ENCODE data around the gene RTL1. TPM values are rescaled to one million over a fixed set of nuclear protein-coding genes. Genes with fewer than 3 reads are reported as not detected.

RTL1 gene
- total RNA-seq (2013; cell fraction: nucleolus; rRNA removed) = not detected in 2 replicates
- not detected in 2 replicates for total RNA-seq (2014; rRNA removed)
- total RNA-seq (2014; rRNA removed; fragmentation: Illumina TruSeq; extraction: Trizol) = not detected in 2 replicates
- total RNA-seq (2021) = not detected in 2 replicates
- not detected for polyA plus RNA-seq (2011; ENCODE audit: low read depth)
- polyA plus RNA-seq (2011; rRNA removed) = not detected in 2 replicates
- not detected in 2 replicates for polyA plus RNA-seq (2011; cell fraction: cytosol; rRNA removed)
- polyA plus RNA-seq (2011; cell fraction: nucleus; rRNA removed) = not detected in 2 replicates
- polyA plus RNA-seq (2012) = 0.01 and 0.03 TPM in 2 replicates
- not detected in 2 replicates for polyA plus RNA-seq (2014; fragmentation: Illumina TruSeq; extraction: Trizol)
- polyA plus RNA-seq (2014; fragmentation: Nextera tagmentation; extraction: Ambion mirVana) = not detected
- polyA plus RNA-seq (2014; rRNA removed) = not detected in 2 replicates
- not detected for polyA plus RNA-seq (2016; fragmentation: Nextera tagmentation; extraction: Ambion mirVana)
- polyA minus RNA-seq (2011; rRNA and poly(A)+ RNA removed) = not detected in 2 replicates
- not detected in 2 replicates for polyA minus RNA-seq (2011; cell fraction: cytosol; rRNA and poly(A)+ RNA removed)
- not detected in 2 replicates for polyA minus RNA-seq (2011; cell fraction: nucleus; rRNA and poly(A)+ RNA removed)
- Bru-seq, nascent RNA = not detected
- BruChase-seq, experiment 1, labeled RNA remaining after a 6-hour chase = not detected
- BruChase-seq, experiment 2, labeled RNA remaining after a 2-hour chase = not detected
- long read RNA-seq, experiment 1 = 0 reads
- long read RNA-seq, experiment 2 = 0 reads

DNA sequence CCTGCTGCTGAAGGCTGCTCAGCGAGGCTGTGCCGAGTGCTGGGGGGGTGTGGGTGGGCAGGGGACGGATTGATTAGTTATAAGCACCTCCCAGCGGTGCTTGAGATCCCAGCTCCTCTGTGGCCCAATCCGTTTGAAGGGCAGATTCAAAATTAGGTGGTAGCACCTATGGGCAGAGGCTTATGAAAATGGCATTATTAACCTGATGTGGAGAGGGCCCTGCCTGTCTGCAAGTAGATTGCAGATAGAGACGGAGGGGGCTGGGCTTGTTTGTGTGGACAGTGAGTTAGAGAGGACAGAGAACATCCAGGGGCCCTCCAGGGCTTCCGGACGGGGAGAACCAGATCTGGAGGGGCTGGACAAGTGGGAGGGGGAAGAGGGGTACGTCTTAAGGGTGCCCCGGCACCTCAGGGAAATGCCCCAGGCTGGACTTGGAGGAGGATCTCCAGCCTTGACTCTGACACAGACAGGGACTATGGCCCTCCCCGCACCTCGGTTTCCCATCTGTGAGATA is at the start of gene RTL1:
RTL1 (minus strand) TSS at position 51 of the 514 bp plus-strand sequence. CDS start 18,934 bp downstream, outside the sequence.
- Histone ChIP-seq H3K4me3 (no peak within 1 kb of the TSS), H4K20me1 (ENCODE audit: control insufficient read depth, insufficient read depth) (no peaks in the 10 kb centered on the region), H3K27ac (ENCODE audit: control insufficient read depth, insufficient read depth) (no peak within 1 kb of the TSS), H3K4me1 (ENCODE audit: control insufficient read depth, insufficient read depth, low read length) (no peaks in the 10 kb centered on the region), H3K4me2 (ENCODE audit: control insufficient read depth, insufficient read depth) (no peak within 1 kb of the TSS), H3K9me3 (replicated peaks; ENCODE audit: control insufficient read depth, insufficient read depth, low read length) (no peaks in the 10 kb centered on the region), H2AFZ (ENCODE audit: control insufficient read depth, low read depth, low read length) (no peak within 1 kb of the TSS), H3K9ac (ENCODE audit: control insufficient read depth, insufficient read depth, low read length) (no peak within 1 kb of the TSS), H3K36me3 (ENCODE audit: control insufficient read depth in 2 of 2, insufficient read depth in 2 of 2, low read length in 1 of 2) (no peaks in the 10 kb centered on the region), H3K27me3 (replicated peaks in 1 of 2; ENCODE audit: control insufficient read depth in 2 of 2, insufficient read depth in 2 of 2, low read length in 1 of 2) (no peaks in the 10 kb centered on the region; a peak in 2 of 4 replicates), H3K79me2 (ENCODE audit: control insufficient read depth, insufficient read depth, low read length) (no peaks in the 10 kb centered on the region)
- no TSS peak for BruUV-seq (replicated peaks)
- ATAC-seq = no peak
- no peak for FAIRE-seq
- WGBS (ENCODE audit: insufficient coverage, insufficient replicate concordance, low lambda C conversion rate, missing lambda C conversion rate) = 31% methylated on average over 12 of the region's 12 CpGs
- intact Hi-C loops (cut with micrococcal nuclease; ENCODE audit: unreplicated experiment) = no loop called here
- ChIA-PET RAD21 (ENCODE audit: unreplicated experiment) (no interaction called here), CTCF (no interaction called here), POLR2A (no interaction called here), SMC1A (ENCODE audit: uncharacterized antibody, unreplicated experiment) (no interaction called here)
- in situ Hi-C loops (cut with MboI) = no loop called here
- DNase-seq (ENCODE audit: low read depth, low spot score) = no peak
- no peak for TF ChIP-seq EZH2 (IDR thresholded peaks at IDR 0.05; ENCODE audit: borderline replicate concordance, control insufficient read depth, low read depth, low read length)
- no peak for TF ChIP-seq YY1 (IDR thresholded peaks at IDR 0.05; ENCODE audit: low read depth, low read length)
- TF ChIP-seq ZNF207 (IDR thresholded peaks at IDR 0.05; ENCODE audit: borderline replicate concordance) = no peak
- TF ChIP-seq SMAD1 (IDR thresholded peaks at IDR 0.05; ENCODE audit: low read depth, partially characterized antibody) = no peak
- TF ChIP-seq, protein P1, sequence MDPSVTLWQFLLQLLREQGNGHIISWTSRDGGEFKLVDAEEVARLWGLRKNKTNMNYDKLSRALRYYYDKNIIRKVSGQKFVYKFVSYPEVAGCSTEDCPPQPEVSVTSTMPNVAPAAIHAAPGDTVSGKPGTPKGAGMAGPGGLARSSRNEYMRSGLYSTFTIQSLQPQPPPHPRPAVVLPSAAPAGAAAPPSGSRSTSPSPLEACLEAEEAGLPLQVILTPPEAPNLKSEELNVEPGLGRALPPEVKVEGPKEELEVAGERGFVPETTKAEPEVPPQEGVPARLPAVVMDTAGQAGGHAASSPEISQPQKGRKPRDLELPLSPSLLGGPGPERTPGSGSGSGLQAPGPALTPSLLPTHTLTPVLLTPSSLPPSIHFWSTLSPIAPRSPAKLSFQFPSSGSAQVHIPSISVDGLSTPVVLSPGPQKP (IDR thresholded peaks at IDR 0.05; ENCODE audit: low read depth, low read length) = no peak
- no peak for TF ChIP-seq BACH1 (IDR thresholded peaks at IDR 0.05; ENCODE audit: borderline replicate concordance)
- TF ChIP-seq, protein P2, sequence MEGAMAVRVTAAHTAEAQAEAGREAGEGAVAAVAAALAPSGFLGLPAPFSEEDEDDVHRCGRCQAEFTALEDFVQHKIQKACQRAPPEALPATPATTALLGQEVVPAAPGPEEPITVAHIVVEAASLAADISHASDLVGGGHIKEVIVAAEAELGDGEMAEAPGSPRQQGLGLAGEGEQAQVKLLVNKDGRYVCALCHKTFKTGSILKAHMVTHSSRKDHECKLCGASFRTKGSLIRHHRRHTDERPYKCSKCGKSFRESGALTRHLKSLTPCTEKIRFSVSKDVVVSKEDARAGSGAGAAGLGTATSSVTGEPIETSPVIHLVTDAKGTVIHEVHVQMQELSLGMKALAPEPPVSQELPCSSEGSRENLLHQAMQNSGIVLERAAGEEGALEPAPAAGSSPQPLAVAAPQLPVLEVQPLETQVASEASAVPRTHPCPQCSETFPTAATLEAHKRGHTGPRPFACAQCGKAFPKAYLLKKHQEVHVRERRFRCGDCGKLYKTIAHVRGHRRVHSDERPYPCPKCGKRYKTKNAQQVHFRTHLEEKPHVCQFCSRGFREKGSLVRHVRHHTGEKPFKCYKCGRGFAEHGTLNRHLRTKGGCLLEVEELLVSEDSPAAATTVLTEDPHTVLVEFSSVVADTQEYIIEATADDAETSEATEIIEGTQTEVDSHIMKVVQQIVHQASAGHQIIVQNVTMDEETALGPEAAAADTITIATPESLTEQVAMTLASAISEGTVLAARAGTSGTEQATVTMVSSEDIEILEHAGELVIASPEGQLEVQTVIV (IDR thresholded peaks at IDR 0.05; ENCODE audit: borderline replicate concordance, partially characterized antibody) = no peak
- no peak for TF ChIP-seq ZNF622 (IDR thresholded peaks at IDR 0.05)
- TF ChIP-seq, protein P3, sequence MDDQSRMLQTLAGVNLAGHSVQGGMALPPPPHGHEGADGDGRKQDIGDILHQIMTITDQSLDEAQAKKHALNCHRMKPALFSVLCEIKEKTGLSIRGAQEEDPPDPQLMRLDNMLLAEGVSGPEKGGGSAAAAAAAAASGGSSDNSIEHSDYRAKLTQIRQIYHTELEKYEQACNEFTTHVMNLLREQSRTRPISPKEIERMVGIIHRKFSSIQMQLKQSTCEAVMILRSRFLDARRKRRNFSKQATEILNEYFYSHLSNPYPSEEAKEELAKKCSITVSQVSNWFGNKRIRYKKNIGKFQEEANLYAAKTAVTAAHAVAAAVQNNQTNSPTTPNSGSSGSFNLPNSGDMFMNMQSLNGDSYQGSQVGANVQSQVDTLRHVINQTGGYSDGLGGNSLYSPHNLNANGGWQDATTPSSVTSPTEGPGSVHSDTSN (IDR thresholded peaks at IDR 0.05; ENCODE audit: insufficient replicate concordance, low read depth, low read length) = no peak
- TF ChIP-seq NFYA (IDR thresholded peaks at IDR 0.05; ENCODE audit: borderline replicate concordance, low read depth, low read length) = no peak
- TF ChIP-seq SPI1 (IDR thresholded peaks at IDR 0.05; ENCODE audit: borderline replicate concordance, insufficient read depth, low read depth, low read length) = no peak

Measured in GM12878 (cell line).